SK-N-SH treated with all-trans-retinoic acid at 6 μM for 48 hours (cell line): ENCODE measurements around the gene MOV10L1.
A peak's percentile ranks its signal among the peaks of the same experiment; 100 is the strongest.

ENCODE experiments used
- ATAC-seq: fragments of 200-7000 bp; cut with Tn5 transposase; 3 replicates; pipeline ENCODE4 v1.9.1; 2020; ENCODE audit warnings: mild to moderate bottlenecking, moderate library complexity
- BACH2 ChIP-seq: fragments of 250-450 bp; sonication (Bioruptor Pico); IDR thresholded peaks from 2 replicates; pipeline ENCODE4 v1.9.0; 2021; ENCODE audit warnings: mild to moderate bottlenecking, borderline replicate concordance
- CSDC2 ChIP-seq: fragments of 250-450 bp; sonication (Bioruptor Pico); IDR thresholded peaks from 2 replicates; pipeline ENCODE4 v1.5.0; 2020; ENCODE audit warnings: mild to moderate bottlenecking, moderate library complexity
- GLIS3 ChIP-seq: fragments of 250-450 bp; sonication (Bioruptor Pico); IDR thresholded peaks from 2 replicates; pipeline ENCODE4 v1.5.0; 2020; ENCODE audit warnings: mild to moderate bottlenecking, moderate library complexity
- ISL1 ChIP-seq: fragments of 250-450 bp; sonication (Bioruptor Pico); IDR thresholded peaks from 2 replicates; pipeline ENCODE4 v2.1.2; 2022; ENCODE audit warnings: mild to moderate bottlenecking, moderate library complexity
- OSR1 ChIP-seq: fragments of 250-450 bp; sonication (Bioruptor Pico); IDR thresholded peaks from 2 replicates; pipeline ENCODE4 v1.8.0; 2022; ENCODE audit warnings: moderate library complexity, mild to moderate bottlenecking, inconsistent platforms
- PPARA ChIP-seq: fragments of 250-450 bp; sonication (Bioruptor Pico); IDR thresholded peaks from 2 replicates; pipeline ENCODE4 v1.5.0; 2020; ENCODE audit warnings: mild to moderate bottlenecking, borderline replicate concordance
- RARB ChIP-seq: fragments of 250-450 bp; sonication (Bioruptor Pico); IDR thresholded peaks from 2 replicates; pipeline ENCODE4 v1.8.0; 2021; ENCODE audit warnings: mild to moderate bottlenecking, moderate library complexity
- SNAI2 ChIP-seq: fragments of 250-450 bp; sonication (Bioruptor Pico); IDR thresholded peaks from 2 replicates; pipeline ENCODE4 v1.5.0; 2020; ENCODE audit warnings: mild to moderate bottlenecking, moderate library complexity
- TCF4 ChIP-seq: fragments of 250-450 bp; sonication (Bioruptor Pico); IDR thresholded peaks from 2 replicates; pipeline ENCODE4 v1.8.0; 2021; ENCODE audit warnings: mild to moderate bottlenecking, moderate library complexity, borderline replicate concordance
- TOX ChIP-seq: fragments of 250-450 bp; sonication (Bioruptor Pico); IDR thresholded peaks from 2 replicates; pipeline ENCODE4 v1.8.0; 2021; ENCODE audit warnings: mild to moderate bottlenecking, moderate library complexity, borderline replicate concordance
- ZC3H10 ChIP-seq: fragments of 250-450 bp; sonication (Bioruptor Pico); IDR thresholded peaks from 2 replicates; pipeline ENCODE4 v1.5.1; 2021; ENCODE audit warnings: mild to moderate bottlenecking, moderate library complexity
- ZNF565 ChIP-seq: fragments of 450-650 bp; formaldehyde crosslinking; conservative IDR thresholded peaks from 2 replicates; pipeline ENCODE4 v1.5.0; 2020; ENCODE audit warnings: low read depth, mild to moderate bottlenecking, moderate library complexity
- ZNF70 ChIP-seq: fragments of 450-650 bp; formaldehyde crosslinking; IDR thresholded peaks from 2 replicates; pipeline ENCODE4 v1.5.0; 2020; ENCODE audit warnings: mild to moderate bottlenecking, moderate library complexity
- ZNF8 ChIP-seq: fragments of 450-650 bp; formaldehyde crosslinking; IDR thresholded peaks from 2 replicates; pipeline ENCODE4 v1.5.0; 2020; ENCODE audit warnings: mild to moderate bottlenecking, moderate library complexity
- TF ChIP-seq, protein P1 (sequence below): fragments of 250-450 bp; sonication (Bioruptor Pico); IDR thresholded peaks from 2 replicates; pipeline ENCODE4 v1.5.1; 2021; ENCODE audit warnings: mild to moderate bottlenecking, moderate library complexity
- TF ChIP-seq, protein P2 (sequence below): fragments of 250-450 bp; sonication (Bioruptor Pico); IDR thresholded peaks from 2 replicates; pipeline ENCODE4 v1.8.0; 2021; ENCODE audit warnings: low read depth, mild to moderate bottlenecking, moderate library complexity, borderline replicate concordance
- TF ChIP-seq, protein P3 (sequence below): fragments of 250-450 bp; sonication (Bioruptor Pico); IDR thresholded peaks from 2 replicates; pipeline ENCODE4 v1.5.1; 2020; ENCODE audit warnings: low read depth, mild to moderate bottlenecking, moderate library complexity
- TF ChIP-seq, protein P4 (sequence below): fragments of 250-450 bp; sonication (Bioruptor Pico); IDR thresholded peaks from 2 replicates; pipeline ENCODE4 v1.8.0; 2020; ENCODE audit warnings: mild to moderate bottlenecking, moderate library complexity, borderline replicate concordance
- TF ChIP-seq, protein P5 (sequence below): fragments of 250-450 bp; sonication (Bioruptor Pico); IDR thresholded peaks from 2 replicates; pipeline ENCODE4 v1.5.0; 2020; ENCODE audit warnings: mild to moderate bottlenecking, moderate library complexity

Gene MOV10L1

DNA sequence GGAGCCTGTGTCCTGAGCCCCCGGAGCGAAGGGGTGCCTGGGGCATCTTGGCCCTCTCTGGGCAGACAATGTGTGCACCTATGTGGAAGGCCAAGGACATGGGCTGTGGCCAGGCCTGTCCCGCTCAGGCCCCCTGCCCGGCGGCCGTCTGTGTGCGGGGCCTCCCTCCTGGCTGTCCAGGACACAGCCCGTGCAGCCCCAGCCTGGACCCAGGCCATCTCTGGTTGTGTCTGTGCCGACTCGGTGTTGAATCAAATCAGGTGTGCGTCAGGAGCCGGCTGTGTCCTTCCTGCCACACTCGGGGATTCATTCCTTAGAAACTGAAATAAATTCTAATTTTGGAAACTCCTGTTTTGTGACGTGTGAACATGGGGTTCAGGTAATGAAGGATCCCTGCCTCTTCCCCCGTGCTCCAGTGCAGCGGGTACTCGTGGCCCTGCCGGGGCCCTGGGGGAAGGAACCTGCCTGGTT, 109.5 kb downstream of the MOV10L1 start (continued):
- TF ChIP-seq, protein P1, sequence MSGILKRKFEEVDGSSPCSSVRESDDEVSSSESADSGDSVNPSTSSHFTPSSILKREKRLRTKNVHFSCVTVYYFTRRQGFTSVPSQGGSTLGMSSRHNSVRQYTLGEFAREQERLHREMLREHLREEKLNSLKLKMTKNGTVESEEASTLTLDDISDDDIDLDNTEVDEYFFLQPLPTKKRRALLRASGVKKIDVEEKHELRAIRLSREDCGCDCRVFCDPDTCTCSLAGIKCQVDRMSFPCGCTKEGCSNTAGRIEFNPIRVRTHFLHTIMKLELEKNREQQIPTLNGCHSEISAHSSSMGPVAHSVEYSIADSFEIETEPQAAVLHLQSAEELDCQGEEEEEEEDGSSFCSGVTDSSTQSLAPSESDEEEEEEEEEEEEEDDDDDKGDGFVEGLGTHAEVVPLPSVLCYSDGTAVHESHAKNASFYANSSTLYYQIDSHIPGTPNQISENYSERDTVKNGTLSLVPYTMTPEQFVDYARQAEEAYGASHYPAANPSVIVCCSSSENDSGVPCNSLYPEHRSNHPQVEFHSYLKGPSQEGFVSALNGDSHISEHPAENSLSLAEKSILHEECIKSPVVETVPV = no peak
- no peak for TF ChIP-seq TOX (CRISPR knock-in tag)
- TF ChIP-seq, protein P2, sequence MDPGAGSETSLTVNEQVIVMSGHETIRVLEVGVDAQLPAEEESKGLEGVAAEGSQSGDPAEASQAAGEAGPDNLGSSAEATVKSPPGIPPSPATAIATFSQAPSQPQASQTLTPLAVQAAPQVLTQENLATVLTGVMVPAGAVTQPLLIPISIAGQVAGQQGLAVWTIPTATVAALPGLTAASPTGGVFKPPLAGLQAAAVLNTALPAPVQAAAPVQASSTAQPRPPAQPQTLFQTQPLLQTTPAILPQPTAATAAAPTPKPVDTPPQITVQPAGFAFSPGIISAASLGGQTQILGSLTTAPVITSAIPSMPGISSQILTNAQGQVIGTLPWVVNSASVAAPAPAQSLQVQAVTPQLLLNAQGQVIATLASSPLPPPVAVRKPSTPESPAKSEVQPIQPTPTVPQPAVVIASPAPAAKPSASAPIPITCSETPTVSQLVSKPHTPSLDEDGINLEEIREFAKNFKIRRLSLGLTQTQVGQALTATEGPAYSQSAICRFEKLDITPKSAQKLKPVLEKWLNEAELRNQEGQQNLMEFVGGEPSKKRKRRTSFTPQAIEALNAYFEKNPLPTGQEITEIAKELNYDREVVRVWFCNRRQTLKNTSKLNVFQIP (CRISPR knock-in tag) = no peak
- TF ChIP-seq, protein P3, sequence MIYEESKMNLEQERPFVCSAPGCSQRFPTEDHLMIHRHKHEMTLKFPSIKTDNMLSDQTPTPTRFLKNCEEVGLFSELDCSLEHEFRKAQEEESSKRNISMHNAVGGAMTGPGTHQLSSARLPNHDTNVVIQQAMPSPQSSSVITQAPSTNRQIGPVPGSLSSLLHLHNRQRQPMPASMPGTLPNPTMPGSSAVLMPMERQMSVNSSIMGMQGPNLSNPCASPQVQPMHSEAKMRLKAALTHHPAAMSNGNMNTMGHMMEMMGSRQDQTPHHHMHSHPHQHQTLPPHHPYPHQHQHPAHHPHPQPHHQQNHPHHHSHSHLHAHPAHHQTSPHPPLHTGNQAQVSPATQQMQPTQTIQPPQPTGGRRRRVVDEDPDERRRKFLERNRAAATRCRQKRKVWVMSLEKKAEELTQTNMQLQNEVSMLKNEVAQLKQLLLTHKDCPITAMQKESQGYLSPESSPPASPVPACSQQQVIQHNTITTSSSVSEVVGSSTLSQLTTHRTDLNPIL = no peak
- TF ChIP-seq, all 23 proteins: peak for 0

GRCh38 chr22:50199829-50200460, 110.1 kb downstream of the MOV10L1 start:
- TF ChIP-seq ZNF70 (no peak), BACH2 (CRISPR knock-in tag) (no peak)
- TF ChIP-seq, all 23 proteins: peak for 0
- peak; percentile 53 for ATAC-seq

- no peak for TF ChIP-seq GLIS3 (CRISPR knock-in tag)
- TF ChIP-seq SNAI2 (CRISPR knock-in tag) = no peak
- no peak for TF ChIP-seq BACH2 (CRISPR knock-in tag)
- no peak for TF ChIP-seq CSDC2 (CRISPR knock-in tag)
- no peak for TF ChIP-seq ZNF565 (CRISPR knock-in tag)
- no peak for TF ChIP-seq RARB (CRISPR knock-in tag)
- TF ChIP-seq TOX (CRISPR knock-in tag) = no peak
- no peak for TF ChIP-seq ISL1 (CRISPR knock-in tag)
- TF ChIP-seq ZC3H10 = no peak
- TF ChIP-seq OSR1 (CRISPR knock-in tag) = no peak
- TF ChIP-seq, protein P1 = no peak
- TF ChIP-seq TCF4 (CRISPR knock-in tag) = no peak
- no peak for TF ChIP-seq ZNF8 (CRISPR knock-in tag)
- no peak for TF ChIP-seq PPARA (CRISPR knock-in tag)
- TF ChIP-seq, protein P2 (CRISPR knock-in tag) = no peak
- TF ChIP-seq, protein P4, sequence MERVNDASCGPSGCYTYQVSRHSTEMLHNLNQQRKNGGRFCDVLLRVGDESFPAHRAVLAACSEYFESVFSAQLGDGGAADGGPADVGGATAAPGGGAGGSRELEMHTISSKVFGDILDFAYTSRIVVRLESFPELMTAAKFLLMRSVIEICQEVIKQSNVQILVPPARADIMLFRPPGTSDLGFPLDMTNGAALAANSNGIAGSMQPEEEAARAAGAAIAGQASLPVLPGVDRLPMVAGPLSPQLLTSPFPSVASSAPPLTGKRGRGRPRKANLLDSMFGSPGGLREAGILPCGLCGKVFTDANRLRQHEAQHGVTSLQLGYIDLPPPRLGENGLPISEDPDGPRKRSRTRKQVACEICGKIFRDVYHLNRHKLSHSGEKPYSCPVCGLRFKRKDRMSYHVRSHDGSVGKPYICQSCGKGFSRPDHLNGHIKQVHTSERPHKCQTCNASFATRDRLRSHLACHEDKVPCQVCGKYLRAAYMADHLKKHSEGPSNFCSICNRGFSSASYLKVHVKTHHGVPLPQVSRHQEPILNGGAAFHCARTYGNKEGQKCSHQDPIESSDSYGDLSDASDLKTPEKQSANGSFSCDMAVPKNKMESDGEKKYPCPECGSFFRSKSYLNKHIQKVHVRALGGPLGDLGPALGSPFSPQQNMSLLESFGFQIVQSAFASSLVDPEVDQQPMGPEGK (CRISPR knock-in tag) = no peak
- TF ChIP-seq, protein P5, sequence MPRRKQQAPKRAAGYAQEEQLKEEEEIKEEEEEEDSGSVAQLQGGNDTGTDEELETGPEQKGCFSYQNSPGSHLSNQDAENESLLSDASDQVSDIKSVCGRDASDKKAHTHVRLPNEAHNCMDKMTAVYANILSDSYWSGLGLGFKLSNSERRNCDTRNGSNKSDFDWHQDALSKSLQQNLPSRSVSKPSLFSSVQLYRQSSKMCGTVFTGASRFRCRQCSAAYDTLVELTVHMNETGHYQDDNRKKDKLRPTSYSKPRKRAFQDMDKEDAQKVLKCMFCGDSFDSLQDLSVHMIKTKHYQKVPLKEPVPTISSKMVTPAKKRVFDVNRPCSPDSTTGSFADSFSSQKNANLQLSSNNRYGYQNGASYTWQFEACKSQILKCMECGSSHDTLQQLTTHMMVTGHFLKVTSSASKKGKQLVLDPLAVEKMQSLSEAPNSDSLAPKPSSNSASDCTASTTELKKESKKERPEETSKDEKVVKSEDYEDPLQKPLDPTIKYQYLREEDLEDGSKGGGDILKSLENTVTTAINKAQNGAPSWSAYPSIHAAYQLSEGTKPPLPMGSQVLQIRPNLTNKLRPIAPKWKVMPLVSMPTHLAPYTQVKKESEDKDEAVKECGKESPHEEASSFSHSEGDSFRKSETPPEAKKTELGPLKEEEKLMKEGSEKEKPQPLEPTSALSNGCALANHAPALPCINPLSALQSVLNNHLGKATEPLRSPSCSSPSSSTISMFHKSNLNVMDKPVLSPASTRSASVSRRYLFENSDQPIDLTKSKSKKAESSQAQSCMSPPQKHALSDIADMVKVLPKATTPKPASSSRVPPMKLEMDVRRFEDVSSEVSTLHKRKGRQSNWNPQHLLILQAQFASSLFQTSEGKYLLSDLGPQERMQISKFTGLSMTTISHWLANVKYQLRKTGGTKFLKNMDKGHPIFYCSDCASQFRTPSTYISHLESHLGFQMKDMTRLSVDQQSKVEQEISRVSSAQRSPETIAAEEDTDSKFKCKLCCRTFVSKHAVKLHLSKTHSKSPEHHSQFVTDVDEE (CRISPR knock-in tag) = no peak
- TF ChIP-seq, protein P3 = no peak
- peak; percentile 86 for ATAC-seq
These were observed 110.8 kb downstream of the MOV10L1 start, which contains the start of gene SELENOO for GRCh38 chr22:50200461-50201190. Gene SELENOO (plus strand): TSS chr22:50201011. CDS start chr22:50201037, 26 bp downstream.
